Measurements from ENCODE around the gene MDH1B. TPM values are rescaled to one million over a fixed set of nuclear protein-coding genes. Genes with fewer than 3 reads are reported as not detected.

MDH1B gene
- total RNA-seq, 2 donors from 2014 or later = 1.0 to 3.0 TPM

DNA sequence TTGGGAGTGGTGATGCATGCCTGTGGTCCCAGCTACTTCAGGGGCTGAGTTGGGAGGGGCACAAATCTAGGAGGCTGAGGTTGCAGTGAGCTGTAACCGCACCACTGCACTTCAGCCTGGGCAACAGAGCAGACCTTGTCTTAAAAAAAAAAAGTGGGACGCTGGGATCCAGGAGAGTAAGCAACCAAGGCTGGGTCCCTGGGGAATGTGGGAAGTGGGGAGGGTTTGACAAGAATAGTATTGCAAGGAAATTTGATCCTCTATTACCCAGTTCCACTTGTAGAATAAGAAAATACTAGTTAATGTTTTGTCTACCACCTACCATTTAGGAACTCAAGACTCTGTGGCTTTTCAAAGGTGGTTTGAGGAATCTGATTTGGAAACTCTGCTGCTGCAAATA, 25.9 kb downstream of the MDH1B start:
- no peaks in the 10 kb centered on the region for H3K27me3 ChIP-seq
- no peak for TF ChIP-seq POLR2A (IDR thresholded peaks at IDR 0.05)
- TF ChIP-seq, protein P1, sequence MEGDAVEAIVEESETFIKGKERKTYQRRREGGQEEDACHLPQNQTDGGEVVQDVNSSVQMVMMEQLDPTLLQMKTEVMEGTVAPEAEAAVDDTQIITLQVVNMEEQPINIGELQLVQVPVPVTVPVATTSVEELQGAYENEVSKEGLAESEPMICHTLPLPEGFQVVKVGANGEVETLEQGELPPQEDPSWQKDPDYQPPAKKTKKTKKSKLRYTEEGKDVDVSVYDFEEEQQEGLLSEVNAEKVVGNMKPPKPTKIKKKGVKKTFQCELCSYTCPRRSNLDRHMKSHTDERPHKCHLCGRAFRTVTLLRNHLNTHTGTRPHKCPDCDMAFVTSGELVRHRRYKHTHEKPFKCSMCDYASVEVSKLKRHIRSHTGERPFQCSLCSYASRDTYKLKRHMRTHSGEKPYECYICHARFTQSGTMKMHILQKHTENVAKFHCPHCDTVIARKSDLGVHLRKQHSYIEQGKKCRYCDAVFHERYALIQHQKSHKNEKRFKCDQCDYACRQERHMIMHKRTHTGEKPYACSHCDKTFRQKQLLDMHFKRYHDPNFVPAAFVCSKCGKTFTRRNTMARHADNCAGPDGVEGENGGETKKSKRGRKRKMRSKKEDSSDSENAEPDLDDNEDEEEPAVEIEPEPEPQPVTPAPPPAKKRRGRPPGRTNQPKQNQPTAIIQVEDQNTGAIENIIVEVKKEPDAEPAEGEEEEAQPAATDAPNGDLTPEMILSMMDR (IDR thresholded peaks at IDR 0.05) = no peak

GRCh38 chr2:206736935-206737334, 28.2 kb downstream of the MDH1B start:
- Histone ChIP-seq H3K9me3 (no peaks in the 10 kb centered on the region), H3K4me1 (no peaks in the 10 kb centered on the region), H3K36me3 (replicated peaks in 1 of 2; ENCODE audit: insufficient read depth in 1 of 2, low read depth in 2 of 2) (no peaks in the 10 kb centered on the region), H3K4me3 (no peak overlapping the region), H3K27ac (no peak overlapping the region), H3K27me3 (no peaks in the 10 kb centered on the region)
- DNase-seq = no peak
- TF ChIP-seq, protein P1 (IDR thresholded peaks at IDR 0.05) = no peak
- TF ChIP-seq POLR2A (IDR thresholded peaks at IDR 0.05) = no peak
- 69 to 81% methylated on average over 5 of the region's 5 CpGs for WGBS, 2 donors
- ATAC-seq = no peak
- intact Hi-C loops (cut with DNase I) = no loop called here

More for the DNA sequence above, 25.9 kb downstream of the MDH1B start:
- no peak overlapping the region for H3K27ac ChIP-seq
- WGBS, 2 donors = 66 to 73% methylated on average over 2 of the region's 2 CpGs
- intact Hi-C loops (cut with DNase I) = no loop called here
- ATAC-seq (no peak), DNase-seq (no peak)
- no peaks in the 10 kb centered on the region for H3K9me3 ChIP-seq
- no peaks in the 10 kb centered on the region for H3K4me1 ChIP-seq
- no peaks in the 10 kb centered on the region for H3K36me3 ChIP-seq (replicated peaks in 1 of 2; ENCODE audit: insufficient read depth in 1 of 2, low read depth in 2 of 2)
- no peak overlapping the region for H3K4me3 ChIP-seq

- no peaks in the 10 kb centered on the region for H3K9me3 ChIP-seq
- no peaks in the 10 kb centered on the region for H3K4me1 ChIP-seq
- no peak overlapping the region for H3K27ac ChIP-seq
- H3K4me3 ChIP-seq = no peak overlapping the region
- no peak for DNase-seq
- no peak for TF ChIP-seq POLR2A (IDR thresholded peaks at IDR 0.05)
- TF ChIP-seq, protein P1 (IDR thresholded peaks at IDR 0.05) = no peak
- no peak for ATAC-seq
- H3K36me3 ChIP-seq (replicated peaks in 1 of 2; ENCODE audit: insufficient read depth in 1 of 2, low read depth in 2 of 2) = no peaks in the 10 kb centered on the region
- WGBS, 2 donors = 29 to 58% methylated on average over 2 of the region's 2 CpGs
- no peaks in the 10 kb centered on the region for H3K27me3 ChIP-seq
- intact Hi-C loops (cut with DNase I) = no loop called here
Observed at GRCh38 chr2:206733341-206733740, 31.8 kb downstream of the MDH1B start.

- Histone ChIP-seq H3K9me3 (no peaks in the 10 kb centered on the region), H3K4me1 (no peaks in the 10 kb centered on the region)
Observed at GRCh38 chr2:206728277-206729199, 36.6 kb downstream of the MDH1B start.

More at GRCh38 chr2:206728277-206729199, 36.6 kb downstream of the MDH1B start:
- no peaks in the 10 kb centered on the region for H3K36me3 ChIP-seq (replicated peaks in 1 of 2; ENCODE audit: insufficient read depth in 1 of 2, low read depth in 2 of 2)
- no peak overlapping the region for H3K27ac ChIP-seq
- DNase-seq = no peak
- TF ChIP-seq, protein P1 (IDR thresholded peaks at IDR 0.05) = no peak
- TF ChIP-seq POLR2A (IDR thresholded peaks at IDR 0.05) = no peak
- intact Hi-C loops (cut with DNase I) = no loop called here
- no peak overlapping the region for H3K4me3 ChIP-seq
- WGBS, 2 donors = 61 to 67% methylated on average over 7 of the region's 7 CpGs
- ATAC-seq = no peak
- no peaks in the 10 kb centered on the region for H3K27me3 ChIP-seq
